Calu3 (cell line): ENCODE data around the gene MICAL3. TPM values are rescaled to one million over a fixed set of nuclear protein-coding genes. Genes with fewer than 3 reads are reported as not detected.

ENCODE experiments used
- BruUV-seq: library from RNA; stranded (reverse); fragments of 400-500 nt; replicated peaks from 2 replicates; lab custom pipeline; 2021; lab: Mats Ljungman, UMichigan
- CTCF ChIA-PET: fragments of 300-600 bp; sonication (Branson Sonifier 250); formaldehyde crosslinking; loops from one replicate; lab custom pipeline; 2022; ENCODE audit warnings: antibody characterized with exemption; lab: Charles Lee
- DNase-seq: peaks from one replicate; pipeline ENCODE4 v3.0.0; 2022
- H3K27ac Mint-ChIP-seq: one replicate; pipeline ENCODE4 v1.8.0; 2022; ENCODE audit warnings: mixed read lengths; ENCODE audit not compliant: unreplicated experiment
- H3K27me3 Mint-ChIP-seq: one replicate; pipeline ENCODE4 v1.8.0; 2022; ENCODE audit warnings: mixed read lengths; ENCODE audit not compliant: unreplicated experiment
- H3K36me3 Mint-ChIP-seq: one replicate; pipeline ENCODE4 v1.8.0; 2022; ENCODE audit warnings: mild to moderate bottlenecking, moderate library complexity, mixed read lengths; ENCODE audit not compliant: insufficient read depth, unreplicated experiment
- H3K4me1 Mint-ChIP-seq: one replicate; pipeline ENCODE4 v1.8.0; 2022; ENCODE audit warnings: mild to moderate bottlenecking, low read depth, mixed read lengths; ENCODE audit not compliant: unreplicated experiment
- H3K4me3 Mint-ChIP-seq: one replicate; pipeline ENCODE4 v1.8.0; 2022; ENCODE audit warnings: mild to moderate bottlenecking, low read depth, moderate library complexity, mixed read lengths; ENCODE audit not compliant: unreplicated experiment
- H3K9me3 Mint-ChIP-seq: one replicate; pipeline ENCODE4 v1.8.0; 2022; ENCODE audit warnings: low read depth, mixed read lengths; ENCODE audit not compliant: unreplicated experiment
- CTCF ChIP-seq: fragments of 200-600 bp; IDR thresholded peaks from one replicate; pipeline ENCODE4 v1.8.0; 2022; ENCODE audit warnings: antibody characterized with exemption; ENCODE audit not compliant: unreplicated experiment
- intact Hi-C: fragments of 100-400 bp; cut with micrococcal nuclease; formaldehyde crosslinking; loops from one replicate; pipeline ENCODE4 v1.10.0; 2022; ENCODE audit not compliant: unreplicated experiment
- total RNA-seq: library from RNA; stranded (reverse); gene quantifications from 2 replicates; pipeline ENCODE4 v1.2.3, GENCODE V29; 2022

Gene MICAL3
- total RNA-seq, 1 experiment from 2014 or later, result 60.6 TPM

DNA sequence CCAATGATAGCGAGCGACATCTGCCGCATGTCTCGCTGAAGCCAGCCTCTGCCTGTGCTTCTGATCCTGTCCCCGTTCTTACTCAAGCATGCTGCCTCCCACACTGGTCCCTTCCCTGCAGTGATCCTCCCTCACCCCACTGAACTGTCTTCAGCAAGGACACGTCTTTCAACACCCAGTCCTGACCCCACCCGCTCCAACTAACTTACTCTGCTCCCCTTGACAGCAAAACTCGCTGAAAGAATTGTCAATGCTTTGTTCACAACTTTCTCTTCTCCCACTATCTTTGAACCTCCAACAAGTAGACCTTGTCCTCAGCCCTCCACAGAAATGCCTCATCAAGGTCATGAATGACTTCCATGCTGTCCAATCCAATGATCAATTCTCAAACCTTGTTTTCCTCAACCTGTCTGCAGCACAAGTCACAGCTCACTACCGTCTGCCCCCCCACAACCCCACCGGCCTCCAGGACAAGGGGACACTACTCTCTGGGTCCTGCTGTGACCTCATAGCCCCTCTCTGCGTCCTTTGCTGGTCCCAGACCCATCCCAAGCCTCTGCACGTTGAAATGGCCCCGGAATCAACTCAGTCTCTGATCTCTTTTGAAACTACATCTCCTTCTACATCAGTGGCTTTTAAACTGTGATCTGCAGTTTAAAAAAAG is 108.0 kb downstream of the MICAL3 start:
- Mint-ChIP-seq H3K27ac (no peak overlapping the region), H3K27me3 (no peaks in the 10 kb centered on the region), H3K9me3 (no peaks in the 10 kb centered on the region), H3K4me1 (peaks cover 19% of the 10 kb centered on the region), H3K4me3 (no peak overlapping the region), H3K36me3 (no peaks in the 10 kb centered on the region)
- no peak for DNase-seq
- intact Hi-C loops, result no loop called here
- no peak for TF ChIP-seq CTCF
- no TSS peak for BruUV-seq
- CTCF ChIA-PET, result no interaction called here

GRCh38 chr22:17915676-17916075 is 108.7 kb downstream of the MICAL3 start:
- intact Hi-C loops, result no loop called here
- H3K9me3 Mint-ChIP-seq, result no peaks in the 10 kb centered on the region
- BruUV-seq, result no TSS peak

GRCh38 chr22:17915188-17915587 is 109.2 kb downstream of the MICAL3 start:
- no TSS peak for BruUV-seq
- no peak for DNase-seq
- Mint-ChIP-seq H3K27me3 (no peaks in the 10 kb centered on the region), H3K4me1 (peaks cover 7% of the 10 kb centered on the region), H3K27ac (no peak overlapping the region), H3K9me3 (no peaks in the 10 kb centered on the region), H3K4me3 (no peak overlapping the region), H3K36me3 (no peaks in the 10 kb centered on the region)
- CTCF ChIA-PET, result no interaction called here
- intact Hi-C loops, result no loop called here
- no peak for TF ChIP-seq CTCF

More at GRCh38 chr22:17915676-17916075, 108.7 kb downstream of the MICAL3 start:
- no peak for TF ChIP-seq CTCF
- DNase-seq, result no peak
- no peak overlapping the region for H3K27ac Mint-ChIP-seq
- no peak overlapping the region for H3K4me3 Mint-ChIP-seq
- H3K27me3 Mint-ChIP-seq, result no peaks in the 10 kb centered on the region
- no peaks in the 10 kb centered on the region for H3K36me3 Mint-ChIP-seq
- CTCF ChIA-PET, result no interaction called here
- peaks cover 12% of the 10 kb centered on the region for H3K4me1 Mint-ChIP-seq

GRCh38 chr22:17914474-17914873 is 109.9 kb downstream of the MICAL3 start:
- CTCF ChIA-PET, result no interaction called here
- Mint-ChIP-seq H3K27me3 (no peaks in the 10 kb centered on the region), H3K9me3 (no peaks in the 10 kb centered on the region), H3K4me3 (no peak overlapping the region), H3K4me1 (peaks cover under 1% of the 10 kb centered on the region), H3K27ac (no peak overlapping the region), H3K36me3 (no peaks in the 10 kb centered on the region)
- intact Hi-C loops, result no loop called here
- no peak for TF ChIP-seq CTCF
- no peak for DNase-seq
- BruUV-seq, result no TSS peak
